ENCODE measurements around the gene EBF3.

Gene EBF3

DNA sequence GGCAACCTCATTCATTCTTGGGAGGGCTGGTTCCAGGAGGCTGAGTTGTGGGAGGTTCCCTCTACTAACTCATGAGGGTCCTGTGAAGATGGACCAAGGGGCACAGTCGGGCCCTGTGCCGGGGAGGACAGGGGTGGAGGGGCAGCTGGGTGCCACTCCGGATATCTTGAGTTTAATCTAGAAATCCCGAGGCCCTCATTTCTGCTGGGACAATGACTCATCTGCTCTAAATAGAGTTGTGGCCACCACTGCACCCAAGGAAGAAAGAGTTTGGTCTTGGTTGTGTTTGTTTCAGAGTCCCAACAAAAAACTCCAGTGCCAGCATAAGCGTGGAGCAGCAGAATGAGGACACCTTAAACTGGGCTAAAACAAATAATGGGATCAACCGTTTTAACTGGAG is 82.4 kb downstream of the EBF3 start:
- TF ChIP-seq, protein P1, sequence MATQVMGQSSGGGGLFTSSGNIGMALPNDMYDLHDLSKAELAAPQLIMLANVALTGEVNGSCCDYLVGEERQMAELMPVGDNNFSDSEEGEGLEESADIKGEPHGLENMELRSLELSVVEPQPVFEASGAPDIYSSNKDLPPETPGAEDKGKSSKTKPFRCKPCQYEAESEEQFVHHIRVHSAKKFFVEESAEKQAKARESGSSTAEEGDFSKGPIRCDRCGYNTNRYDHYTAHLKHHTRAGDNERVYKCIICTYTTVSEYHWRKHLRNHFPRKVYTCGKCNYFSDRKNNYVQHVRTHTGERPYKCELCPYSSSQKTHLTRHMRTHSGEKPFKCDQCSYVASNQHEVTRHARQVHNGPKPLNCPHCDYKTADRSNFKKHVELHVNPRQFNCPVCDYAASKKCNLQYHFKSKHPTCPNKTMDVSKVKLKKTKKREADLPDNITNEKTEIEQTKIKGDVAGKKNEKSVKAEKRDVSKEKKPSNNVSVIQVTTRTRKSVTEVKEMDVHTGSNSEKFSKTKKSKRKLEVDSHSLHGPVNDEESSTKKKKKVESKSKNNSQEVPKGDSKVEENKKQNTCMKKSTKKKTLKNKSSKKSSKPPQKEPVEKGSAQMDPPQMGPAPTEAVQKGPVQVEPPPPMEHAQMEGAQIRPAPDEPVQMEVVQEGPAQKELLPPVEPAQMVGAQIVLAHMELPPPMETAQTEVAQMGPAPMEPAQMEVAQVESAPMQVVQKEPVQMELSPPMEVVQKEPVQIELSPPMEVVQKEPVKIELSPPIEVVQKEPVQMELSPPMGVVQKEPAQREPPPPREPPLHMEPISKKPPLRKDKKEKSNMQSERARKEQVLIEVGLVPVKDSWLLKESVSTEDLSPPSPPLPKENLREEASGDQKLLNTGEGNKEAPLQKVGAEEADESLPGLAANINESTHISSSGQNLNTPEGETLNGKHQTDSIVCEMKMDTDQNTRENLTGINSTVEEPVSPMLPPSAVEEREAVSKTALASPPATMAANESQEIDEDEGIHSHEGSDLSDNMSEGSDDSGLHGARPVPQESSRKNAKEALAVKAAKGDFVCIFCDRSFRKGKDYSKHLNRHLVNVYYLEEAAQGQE (IDR thresholded peaks at IDR 0.05; ENCODE audit: insufficient read depth in 1 of 2, low read depth in 2 of 2, low read length in 2 of 2) = no peak
- no peak for TF ChIP-seq SIN3A (IDR thresholded peaks at IDR 0.05; ENCODE audit: borderline replicate concordance, insufficient read depth, low read length)

DNA sequence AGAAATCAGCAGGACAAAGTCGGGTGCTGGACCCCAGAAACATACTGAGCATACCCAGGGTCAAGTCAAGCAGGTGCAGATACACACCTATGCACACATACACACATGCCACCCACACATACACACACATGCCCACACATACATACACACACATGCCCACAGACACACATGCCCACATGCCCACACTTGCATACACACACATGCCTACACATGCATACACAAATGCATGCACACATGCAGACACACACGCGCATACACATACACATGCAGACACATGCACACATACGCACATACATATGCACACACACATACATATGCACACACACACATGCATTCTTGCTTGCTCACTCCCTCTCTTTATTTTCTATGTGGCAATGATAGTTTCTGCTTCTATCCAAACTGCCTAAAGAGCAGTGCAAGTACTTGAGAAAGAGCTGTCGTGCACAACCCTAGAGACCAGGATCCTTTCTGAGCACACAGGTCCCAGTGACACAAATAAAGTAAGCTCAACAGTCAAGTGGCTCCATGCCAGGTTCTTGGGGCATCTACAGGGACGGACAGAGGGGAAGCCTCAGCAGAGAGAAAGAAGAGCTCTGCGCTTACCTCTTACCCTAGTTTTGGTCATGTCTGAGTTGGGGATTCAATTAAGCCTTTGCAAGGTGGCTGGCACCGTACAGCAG is 83.7 kb downstream of the EBF3 start:
- no peak for TF ChIP-seq TAF1 (IDR thresholded peaks at IDR 0.05; ENCODE audit: borderline replicate concordance, insufficient read depth, low read length)
- TF ChIP-seq, protein P1 (IDR thresholded peaks at IDR 0.05; ENCODE audit: insufficient read depth in 1 of 2, low read depth in 2 of 2, low read length in 2 of 2) = no peak
- no peak for TF ChIP-seq FOXP2 (optimal IDR thresholded peaks at IDR 0.05; ENCODE audit: borderline replicate concordance, extremely low read depth, extremely low read length, insufficient read depth)
- no peak for TF ChIP-seq POLR2AphosphoS5 (IDR thresholded peaks at IDR 0.05; ENCODE audit: low read depth, low read length)
- no peak for TF ChIP-seq SIN3A (IDR thresholded peaks at IDR 0.05; ENCODE audit: borderline replicate concordance, insufficient read depth, low read length)

DNA sequence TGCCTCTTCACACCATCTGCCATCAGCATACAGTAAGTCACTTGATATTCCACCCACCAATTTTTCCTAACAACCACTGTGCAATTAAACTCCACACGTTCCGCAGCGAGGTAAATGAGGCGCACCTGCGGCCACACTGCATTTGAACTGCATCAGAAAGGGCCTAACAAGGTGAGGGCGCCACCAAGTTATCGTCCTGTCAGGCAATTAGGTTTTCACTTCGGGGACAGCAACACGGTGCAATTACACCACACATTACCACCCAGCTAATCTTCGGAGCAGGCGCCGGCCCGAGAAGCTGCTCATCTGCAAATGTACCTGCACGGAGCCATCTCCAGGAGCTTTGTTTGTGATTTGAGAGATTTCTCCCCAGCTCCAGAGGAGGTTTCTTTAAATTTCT is 84.4 kb downstream of the EBF3 start:
- TF ChIP-seq SIN3A (IDR thresholded peaks at IDR 0.05; ENCODE audit: borderline replicate concordance, insufficient read depth, low read length) (no peak), FOXP2 (optimal IDR thresholded peaks at IDR 0.05; ENCODE audit: borderline replicate concordance, extremely low read depth, extremely low read length, insufficient read depth) (no peak), TAF1 (IDR thresholded peaks at IDR 0.05; ENCODE audit: borderline replicate concordance, insufficient read depth, low read length) (no peak), POLR2AphosphoS5 (IDR thresholded peaks at IDR 0.05; ENCODE audit: low read depth, low read length) (no peak)
- TF ChIP-seq, protein P1 (IDR thresholded peaks at IDR 0.05; ENCODE audit: insufficient read depth in 1 of 2, low read depth in 2 of 2, low read length in 2 of 2) = no peak

DNA sequence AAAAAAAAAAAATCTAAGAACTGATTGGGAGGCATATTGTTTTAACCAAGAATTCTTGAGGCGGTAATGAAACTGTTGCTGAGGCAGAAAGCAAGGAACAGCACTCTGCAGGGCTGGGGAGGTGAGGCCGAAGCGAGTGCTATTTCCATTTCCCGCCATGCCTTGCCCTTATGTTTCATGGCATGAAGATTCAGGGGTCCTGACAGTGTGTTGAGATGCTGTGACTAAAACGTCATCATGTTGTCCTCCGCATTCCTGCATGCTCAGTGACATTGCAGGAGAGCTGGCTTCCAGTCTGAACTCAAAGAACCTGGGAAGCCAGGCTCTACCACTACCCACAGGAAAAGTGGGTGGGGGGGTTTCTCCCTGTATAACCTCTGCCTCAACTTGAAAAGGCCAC is 85.2 kb downstream of the EBF3 start:
- TF ChIP-seq FOXP2 (optimal IDR thresholded peaks at IDR 0.05; ENCODE audit: borderline replicate concordance, extremely low read depth, extremely low read length, insufficient read depth) (no peak), POLR2AphosphoS5 (IDR thresholded peaks at IDR 0.05; ENCODE audit: low read depth, low read length) (no peak), SIN3A (IDR thresholded peaks at IDR 0.05; ENCODE audit: borderline replicate concordance, insufficient read depth, low read length) (no peak), TAF1 (IDR thresholded peaks at IDR 0.05; ENCODE audit: borderline replicate concordance, insufficient read depth, low read length) (no peak)
- TF ChIP-seq, protein P1 (IDR thresholded peaks at IDR 0.05; ENCODE audit: insufficient read depth in 1 of 2, low read depth in 2 of 2, low read length in 2 of 2) = no peak

Data from PFSK-1 (cell line).